Breast epithelium (tissue), 4 donors: ENCODE data around the gene ZNF618. TPM values are rescaled to one million over a fixed set of nuclear protein-coding genes. Genes with fewer than 3 reads are reported as not detected.

Experiments
- DNase-seq, 2 donors: peaks; one replicate each; pipeline ENCODE4 v3.0.0-alpha.2; 2019; ENCODE audit warnings: low spot score in 2 of 2
- H3K27ac ChIP-seq, 2 donors: fragments of 200-600 bp; sonication (generic) in 1 of 2; one replicate each; pipeline ENCODE4 v1.5.1; 2016 to 2019; ENCODE audit warnings: mild to moderate bottlenecking in 1 of 2
- H3K27me3 ChIP-seq, 2 donors: fragments of 200-600 bp; sonication (generic) in 1 of 2; one replicate each; pipeline versions ENCODE4 v1.5.1 to v1.6.0; 2017 to 2019; ENCODE audit warnings: control low read depth in 1 of 2, mild to moderate bottlenecking in 1 of 2
- H3K36me3 ChIP-seq: fragments of 200-600 bp; one replicate; pipeline ENCODE4 v1.5.1; 2019
- H3K4me1 ChIP-seq, 2 donors: fragments of 200-600 bp; sonication (generic); one replicate each; pipeline ENCODE4 v1.5.1; 2016 to 2019; ENCODE audit warnings: control low read depth in 1 of 2
- H3K4me3 ChIP-seq, 3 donors: fragments of 200-600 bp; sonication (generic); 1 replicate in 2 of 3; 2 replicates in 1 of 3; pipeline ENCODE4 v1.5.1; 2016 to 2019; ENCODE audit warnings: mild to moderate bottlenecking in 3 of 3, moderate library complexity in 2 of 3
- H3K9me3 ChIP-seq, 2 donors: fragments of 200-600 bp; sonication (generic) in 1 of 2; one replicate each; pipeline ENCODE4 v1.5.1; 2016 to 2019; ENCODE audit warnings: control low read depth in 1 of 2
- CTCF ChIP-seq, 3 donors: fragments of 450-650 bp; IDR thresholded peaks; one replicate each; pipeline ENCODE4 v1.5.1; 2016 to 2017; ENCODE audit warnings: antibody characterized with exemption in 3 of 3, mild to moderate bottlenecking in 3 of 3, moderate library complexity in 3 of 3
- POLR2A ChIP-seq: fragments of 450-650 bp; IDR thresholded peaks from one replicate; pipeline ENCODE4 v1.6.1; 2016; ENCODE audit warnings: antibody characterized with exemption, mild to moderate bottlenecking, moderate library complexity
- POLR2AphosphoS5 ChIP-seq, 3 donors: sonication (generic); formaldehyde crosslinking; IDR thresholded peaks; one replicate each; pipeline ENCODE4 v1.6.1; 2017; ENCODE audit warnings: antibody characterized with exemption in 3 of 3
- intact Hi-C: fragments of 100-400 bp; cut with DNase I; formaldehyde crosslinking; loops from one replicate; pipeline ENCODE4 v1.15.1; 2023; ENCODE audit warnings: low total_unique reads
- total RNA-seq, 3 donors: library from RNA; depleted of rRNA; stranded (reverse); fragments of >200 nt; gene quantifications; one replicate each; pipeline ENCODE4 v1.1.0, GENCODE V29; 2016

The ZNF618 gene
- total RNA-seq, 3 donors from 2014 or later = 4.6 to 11.8 (median 10.4) TPM

DNA sequence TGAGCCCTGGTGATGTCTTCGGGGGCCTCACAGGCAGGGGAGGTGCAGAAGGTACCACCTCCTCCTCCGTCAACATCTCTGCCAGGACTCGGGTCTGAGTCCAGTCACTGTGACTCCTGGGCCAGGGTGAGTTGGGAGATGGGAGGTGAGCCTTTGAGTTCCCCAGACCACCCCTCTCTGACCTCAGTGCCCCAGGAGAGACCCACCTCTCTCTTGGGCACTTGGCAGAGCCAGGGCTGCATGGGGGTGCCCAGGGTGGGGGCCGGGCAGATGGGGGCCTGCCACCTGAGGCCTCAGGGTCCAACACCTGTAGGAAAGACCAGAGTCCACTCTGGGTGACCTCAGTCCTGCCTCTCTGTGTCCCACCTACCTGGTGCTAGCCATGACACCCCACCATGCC is 216.2 kb downstream of the ZNF618 start:
- TF ChIP-seq POLR2A (no peak), POLR2AphosphoS5 (IDR thresholded peaks at IDR 0.05) (no peak)
- Histone ChIP-seq H3K36me3 (no peaks in the 10 kb centered on the region), H3K27me3 (no peaks in the 10 kb centered on the region), H3K4me3 (no peak overlapping the region), H3K27ac (no peak overlapping the region), H3K9me3 (no peaks in the 10 kb centered on the region), H3K4me1 (no peaks in the 10 kb centered on the region)
- intact Hi-C loops = no loop called here
- no peak for DNase-seq

DNA sequence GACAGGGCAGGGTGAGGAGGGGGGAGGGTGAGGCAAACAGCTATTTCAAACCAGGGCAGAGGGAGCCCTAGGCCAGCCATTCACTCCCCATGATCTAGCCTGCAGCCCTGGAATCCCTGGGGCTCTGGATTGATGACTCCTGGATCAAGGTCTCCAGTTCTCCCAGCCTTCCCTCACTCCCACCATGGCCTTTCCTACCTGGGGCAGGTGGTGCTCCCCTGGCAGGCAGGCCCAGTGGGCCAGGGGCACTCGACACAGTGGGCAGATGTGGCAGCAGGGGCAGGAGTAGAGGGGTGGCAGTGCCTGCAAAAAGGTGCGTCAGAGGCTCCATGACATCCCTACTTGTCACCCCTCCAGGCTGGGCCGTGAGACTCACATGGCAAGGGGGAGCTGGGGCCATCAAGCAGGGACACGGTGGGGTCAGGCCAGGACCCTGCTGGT is 216.9 kb downstream of the ZNF618 start:
- Histone ChIP-seq H3K36me3 (no peaks in the 10 kb centered on the region), H3K27me3 (no peaks in the 10 kb centered on the region), H3K4me1 (no peaks in the 10 kb centered on the region), H3K27ac (no peak overlapping the region), H3K9me3 (no peaks in the 10 kb centered on the region), H3K4me3 (no peak overlapping the region)
- TF ChIP-seq POLR2A (no peak), CTCF (IDR thresholded peaks at IDR 0.05) (no peak), POLR2AphosphoS5 (IDR thresholded peaks at IDR 0.05) (no peak)
- intact Hi-C loops = no loop called here
- no peak for DNase-seq

DNA sequence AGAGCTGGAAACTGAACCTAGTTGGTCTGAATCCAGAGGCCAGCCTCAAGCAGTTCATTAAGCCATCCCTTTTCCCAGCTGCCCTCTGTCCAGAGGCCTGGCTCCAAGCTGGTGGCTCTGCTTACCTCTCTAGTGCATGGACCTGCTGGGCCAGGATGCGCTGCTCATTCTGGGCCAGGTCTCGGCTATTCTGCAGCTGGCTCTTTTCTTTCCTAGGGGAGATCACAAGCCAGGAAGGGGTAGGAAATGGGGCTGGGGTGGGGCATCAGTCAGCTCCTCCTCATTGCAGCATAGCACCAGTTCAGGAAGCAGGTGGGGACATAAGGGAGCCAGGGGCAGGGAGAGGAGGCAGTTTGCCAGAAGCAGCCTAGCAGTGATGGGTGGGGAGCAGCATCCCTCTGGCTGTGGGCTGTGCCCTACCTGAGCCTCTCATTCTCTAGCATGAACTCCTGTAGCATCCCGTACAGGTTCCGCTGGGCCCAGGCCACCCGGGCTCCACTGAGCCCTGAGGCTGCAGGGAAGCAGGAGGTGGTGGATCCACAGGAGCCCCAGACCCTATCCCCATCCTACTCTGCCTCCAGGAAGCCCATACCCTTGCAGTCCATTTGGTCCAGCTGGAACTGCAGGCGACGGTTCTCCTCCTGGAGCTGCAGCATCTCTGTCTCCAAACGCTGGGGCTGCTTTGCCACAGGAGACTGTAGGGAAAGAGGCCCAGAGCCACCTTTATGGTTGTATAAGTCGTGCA is 217.8 kb downstream of the ZNF618 start:
- intact Hi-C loops = no loop called here
- Histone ChIP-seq H3K36me3 (no peaks in the 10 kb centered on the region), H3K27ac (no peak overlapping the region), H3K27me3 (no peaks in the 10 kb centered on the region), H3K9me3 (no peaks in the 10 kb centered on the region), H3K4me1 (no peaks in the 10 kb centered on the region), H3K4me3 (no peak overlapping the region)
- DNase-seq = no peak
- no peak for TF ChIP-seq CTCF (IDR thresholded peaks at IDR 0.05)
- TF ChIP-seq POLR2A = no peak
- TF ChIP-seq POLR2AphosphoS5 (IDR thresholded peaks at IDR 0.05) = no peak

DNA sequence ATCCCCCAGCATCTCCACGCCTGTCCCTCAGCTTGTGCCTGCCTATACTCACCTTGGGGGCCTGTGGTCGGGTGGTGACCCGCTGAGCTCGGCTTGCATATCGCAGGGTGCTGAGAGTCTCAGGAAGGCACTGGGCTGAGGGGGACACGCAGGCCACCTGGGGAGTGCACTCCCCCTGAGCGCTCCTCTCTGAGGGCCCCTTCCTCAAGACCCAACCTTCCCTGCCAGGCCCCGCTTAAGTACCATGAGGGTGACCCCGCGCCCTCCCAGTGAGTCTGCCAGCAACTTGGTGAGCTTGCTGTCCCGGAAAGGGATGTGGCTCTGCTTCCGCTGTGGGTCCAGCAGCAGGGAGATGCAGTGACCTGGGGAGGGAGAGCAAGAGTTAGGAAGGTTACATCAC is 218.9 kb downstream of the ZNF618 start:
- Histone ChIP-seq H3K9me3 (no peaks in the 10 kb centered on the region), H3K27ac (no peak overlapping the region), H3K4me1 (no peaks in the 10 kb centered on the region), H3K4me3 (no peak overlapping the region), H3K36me3 (no peaks in the 10 kb centered on the region), H3K27me3 (no peaks in the 10 kb centered on the region)
- intact Hi-C loops = no loop called here
- no peak for DNase-seq
- no peak for TF ChIP-seq CTCF (IDR thresholded peaks at IDR 0.05)
- TF ChIP-seq POLR2A = no peak
- no peak for TF ChIP-seq POLR2AphosphoS5 (IDR thresholded peaks at IDR 0.05)

GRCh38 chr9:114096041-114096511 is 220.0 kb downstream of the ZNF618 start:
- Histone ChIP-seq H3K4me1 (no peaks in the 10 kb centered on the region), H3K27me3 (no peaks in the 10 kb centered on the region), H3K36me3 (no peaks in the 10 kb centered on the region), H3K4me3 (no peak overlapping the region), H3K27ac (no peak overlapping the region), H3K9me3 (no peaks in the 10 kb centered on the region)
- DNase-seq = no peak
- TF ChIP-seq CTCF (IDR thresholded peaks at IDR 0.05) (no peak), POLR2AphosphoS5 (IDR thresholded peaks at IDR 0.05) (no peak), POLR2A (no peak)
- intact Hi-C loops = no loop called here
